Activated T-cell treated with anti-CD3 and anti-CD28 coated beads, Interleukin-2, amount 50 U/mL, for 72 hours (primary cell): Measurements from ENCODE around the gene MYCBP. TPM values are rescaled to one million over a fixed set of nuclear protein-coding genes. Genes with fewer than 3 reads are reported as not detected.

Experiments
- ATAC-seq, 2 donors: fragments of 150-1000 bp; cut with Tn5 transposase; replicated peaks in 1 of 2; 2 replicates each; pipeline ENCODE4 v1.10.0; 2021; ENCODE audit warnings: moderate library complexity in 2 of 2, mild to moderate bottlenecking in 1 of 2
- DNase-seq, 2 donors: peaks; one replicate each; pipeline ENCODE4 v3.0.0; 2021 to 2022; ENCODE audit warnings: mixed read lengths in 1 of 2
- H3K27ac Mint-ChIP-seq: one replicate; pipeline ENCODE4 v1.8.0; 2022; ENCODE audit warnings: mild to moderate bottlenecking, moderate library complexity, mixed read lengths
- H3K27me3 Mint-ChIP-seq: one replicate; pipeline ENCODE4 v1.8.0; 2022; ENCODE audit warnings: low read depth, mixed read lengths
- H3K36me3 Mint-ChIP-seq, 2 donors: one replicate each; pipeline ENCODE4 v1.8.0; 2022; ENCODE audit warnings: mixed read lengths in 2 of 2, mild to moderate bottlenecking in 1 of 2; ENCODE audit not compliant: insufficient read depth in 2 of 2
- H3K4me1 Mint-ChIP-seq: one replicate; pipeline ENCODE4 v1.8.0; 2022; ENCODE audit warnings: low read depth, mixed read lengths
- H3K4me3 Mint-ChIP-seq, 2 donors: one replicate each; pipeline ENCODE4 v1.8.0; 2022; ENCODE audit warnings: mild to moderate bottlenecking in 2 of 2, mixed read lengths in 2 of 2, moderate library complexity in 2 of 2
- H3K9me3 Mint-ChIP-seq, 2 donors: one replicate each; pipeline ENCODE4 v1.8.0; 2022; ENCODE audit warnings: mixed read lengths in 2 of 2
- total RNA-seq, 2 donors: library from RNA; stranded (reverse); gene quantifications; one replicate each; pipeline ENCODE4 v1.2.3, GENCODE V29; 2022

MYCBP gene
- total RNA-seq, 2 donors from 2014 or later: 22.0 to 29.8 TPM

DNA sequence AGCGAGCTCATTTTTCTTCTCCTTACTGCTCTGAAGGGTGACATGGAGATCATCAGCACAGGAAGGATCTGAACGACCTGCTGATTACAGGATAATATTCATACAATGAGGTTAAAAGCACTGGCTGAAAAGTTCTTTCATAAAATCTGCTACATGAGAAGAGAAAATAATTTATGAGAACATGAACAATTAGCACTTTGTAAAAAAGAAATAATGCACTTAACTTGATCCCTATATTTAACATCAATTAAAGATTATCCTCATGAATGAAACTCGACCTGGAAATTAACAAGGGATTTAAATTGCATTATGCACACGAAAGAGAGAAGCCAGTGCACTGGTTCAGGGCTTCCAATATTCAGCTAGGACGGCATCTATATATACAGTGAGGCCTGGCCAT lies 60.2 kb downstream of the MYCBP start:
- ATAC-seq (no peak), DNase-seq (no peak)
- H3K36me3 Mint-ChIP-seq: no peaks in the 10 kb centered on the region
- no peaks in the 10 kb centered on the region for H3K9me3 Mint-ChIP-seq
- H3K4me1 Mint-ChIP-seq: peaks cover 5% of the 10 kb centered on the region
- no peak overlapping the region for H3K4me3 Mint-ChIP-seq
- H3K27me3 Mint-ChIP-seq: peaks cover 83% of the 10 kb centered on the region
- H3K27ac Mint-ChIP-seq: no peak overlapping the region

Other genes starting within 250 kb of the MYCBP start
- gene RRAGC, start 13.6 kb downstream of the MYCBP start, total RNA-seq: 10 to 100 TPM; 22.1 to 27.4 TPM
- gene GJA9, start 8.2 kb upstream of the MYCBP start, total RNA-seq: not detected
- gene RHBDL2, start 68.5 kb upstream of the MYCBP start, total RNA-seq: not detected
- 10 to 100 TPM; 73.9 to 74.6 TPM for gene AKIRIN1, start 117.9 kb upstream of the MYCBP start, total RNA-seq
- 10 to 100 TPM; 88.7 to 89.1 TPM for gene NDUFS5, start 153.0 kb upstream of the MYCBP start, total RNA-seq